GM21825 (cell line): ENCODE results near the gene TDRD6.

Experiments
- ATAC-seq: cut with Tn5 transposase; IDR thresholded peaks from one replicate; pipeline ENCODE4 v1.9.1; 2021; ENCODE audit warnings: mild to moderate bottlenecking, moderate library complexity; ENCODE audit not compliant: unreplicated experiment

Gene TDRD6

GRCh38 chr6:46688117-46688965, 656 bp downstream of the TDRD6 start:
- no peak for ATAC-seq

GRCh38 chr6:46688966-46689335, 1.3 kb downstream of the TDRD6 start:
- no peak for ATAC-seq

GRCh38 chr6:46689657-46690056, 2.0 kb downstream of the TDRD6 start:
- ATAC-seq: no peak

DNA sequence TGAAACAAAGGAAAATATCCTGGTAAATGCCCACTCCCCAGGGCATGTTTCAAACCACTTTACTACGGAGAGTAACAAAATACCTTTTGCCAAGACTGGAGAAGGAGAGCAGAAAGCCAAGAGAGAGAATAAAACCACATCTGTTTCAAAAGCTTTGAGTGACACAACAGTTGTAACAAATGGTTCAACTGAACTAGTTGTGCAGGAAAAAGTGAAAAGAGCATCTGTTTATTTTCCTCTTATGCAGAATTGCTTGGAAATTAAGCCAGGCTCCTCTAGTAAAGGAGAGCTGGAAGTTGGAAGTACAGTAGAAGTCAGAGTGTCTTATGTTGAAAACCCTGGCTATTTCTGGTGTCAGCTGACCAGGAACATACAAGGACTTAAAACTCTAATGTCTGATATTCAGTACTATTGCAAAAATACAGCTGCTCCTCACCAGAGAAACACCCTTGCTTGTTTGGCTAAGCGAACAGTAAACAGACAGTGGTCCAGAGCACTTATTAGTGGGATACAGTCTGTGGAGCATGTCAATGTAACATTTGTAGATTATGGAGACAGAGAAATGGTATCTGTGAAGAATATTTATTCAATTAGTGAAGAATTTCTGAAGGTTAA, 2.6 kb downstream of the TDRD6 start:
- ATAC-seq: no peak

DNA sequence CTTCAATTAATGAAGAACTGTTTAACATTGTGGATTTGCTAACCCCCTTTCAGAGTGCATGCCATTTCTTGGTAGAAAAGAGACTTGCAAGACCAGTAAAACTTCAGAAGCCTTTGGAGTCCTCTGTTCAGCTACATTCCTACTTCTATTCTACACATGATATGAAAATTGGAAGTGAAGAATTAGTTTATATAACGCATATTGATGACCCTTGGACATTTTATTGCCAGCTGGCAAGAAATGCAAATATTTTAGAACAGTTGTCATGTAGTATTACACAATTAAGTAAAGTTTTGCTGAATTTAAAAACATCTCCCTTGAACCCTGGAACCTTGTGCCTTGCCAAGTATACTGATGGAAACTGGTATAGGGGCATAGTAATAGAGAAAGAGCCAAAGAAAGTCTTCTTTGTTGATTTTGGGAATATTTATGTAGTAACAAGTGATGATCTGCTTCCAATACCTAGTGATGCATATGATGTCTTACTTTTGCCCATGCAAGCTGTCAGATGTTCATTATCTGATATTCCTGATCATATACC, 3.3 kb downstream of the TDRD6 start:
- ATAC-seq: no peak

DNA sequence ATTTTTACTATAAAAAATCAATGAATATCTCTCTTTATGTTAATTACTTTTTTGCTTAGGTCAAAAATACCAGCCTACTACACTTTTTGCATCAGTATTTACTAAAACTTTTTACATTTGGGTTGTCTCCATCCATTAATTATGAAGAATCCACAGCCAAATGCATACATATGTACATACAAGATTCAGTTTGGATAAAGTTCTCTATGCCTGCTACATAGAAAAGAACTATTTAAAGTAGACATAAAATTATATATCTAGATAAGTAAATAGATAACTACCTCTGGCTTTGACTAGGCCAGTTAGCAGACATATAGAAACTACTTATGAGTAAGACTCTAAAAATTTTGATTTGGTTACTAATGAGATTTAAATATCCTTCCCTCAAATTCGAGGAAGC, 12.3 kb downstream of the TDRD6 start:
- ATAC-seq: no peak

DNA sequence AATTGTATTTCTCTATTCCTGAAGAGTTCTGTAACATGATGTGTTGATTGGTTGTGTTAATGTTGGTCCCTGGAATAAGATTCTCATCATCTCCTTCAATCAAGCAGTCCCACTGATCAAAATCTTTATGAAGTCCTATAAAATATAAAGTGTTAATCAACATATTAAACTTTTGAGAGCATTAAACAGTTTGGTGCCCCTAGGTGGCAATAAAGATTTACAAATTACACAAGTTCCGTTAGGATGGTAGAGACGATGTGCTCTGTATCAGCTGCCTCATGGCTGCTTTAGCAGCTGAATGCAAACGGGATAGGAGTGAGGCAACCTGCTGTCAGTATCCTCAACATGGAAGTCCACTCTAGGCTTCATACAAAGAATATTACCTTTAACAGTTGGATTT, 16.9 kb downstream of the TDRD6 start:
- ATAC-seq: no peak

DNA sequence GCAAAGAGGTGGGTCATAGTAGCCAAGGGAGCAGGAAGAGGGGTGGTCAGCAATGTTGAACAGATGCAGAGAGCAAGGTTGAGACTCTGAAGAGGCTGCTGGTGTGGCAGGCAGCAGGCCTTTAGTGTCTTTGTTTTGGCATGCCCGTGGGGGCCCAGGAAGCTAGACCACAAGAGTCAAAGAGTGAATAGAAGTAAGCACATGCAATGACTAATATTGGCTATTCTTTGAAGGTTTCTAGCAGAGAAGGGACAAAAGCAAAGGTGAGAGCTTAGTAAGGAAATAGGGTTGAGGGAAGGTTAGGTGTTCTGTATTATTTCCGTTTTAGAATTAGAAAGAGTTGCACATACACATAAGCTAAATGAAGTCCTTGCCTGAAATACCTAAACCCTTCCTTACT, 18.8 kb downstream of the TDRD6 start:
- no peak for ATAC-seq

GRCh38 chr6:46711491-46711890, 23.8 kb downstream of the TDRD6 start:
- ATAC-seq: no peak

DNA sequence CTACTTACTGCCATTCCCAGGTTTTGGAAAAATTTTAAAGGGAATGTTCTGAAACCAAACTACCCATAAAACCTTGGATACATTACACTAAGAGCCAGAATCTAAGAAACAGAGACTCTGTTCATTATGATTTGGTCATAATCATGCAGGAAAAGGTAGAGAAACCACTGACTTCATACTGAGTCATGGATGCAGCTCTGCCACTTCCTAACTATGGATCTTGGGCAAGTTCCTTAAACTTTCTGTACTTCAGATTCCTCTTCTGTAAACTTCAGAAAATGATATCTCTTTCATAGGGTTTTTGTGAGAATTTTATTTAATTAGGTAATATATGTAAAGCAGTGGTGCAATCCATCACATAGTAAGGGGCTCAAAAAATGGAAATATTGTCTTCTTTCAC, 27.5 kb downstream of the TDRD6 start:
- ATAC-seq: no peak

GRCh38 chr6:46719099-46719498, 31.4 kb downstream of the TDRD6 start:
- no peak for ATAC-seq

GRCh38 chr6:46720401-46720800, 32.7 kb downstream of the TDRD6 start:
- no peak for ATAC-seq

- no peak for ATAC-seq
Measured at GRCh38 chr6:46729787-46730326, 42.2 kb downstream of the TDRD6 start.

GRCh38 chr6:46730921-46731461, 43.3 kb downstream of the TDRD6 start:
- ATAC-seq: no peak

GRCh38 chr6:46733341-46733801, 45.7 kb downstream of the TDRD6 start:
- ATAC-seq: no peak

DNA sequence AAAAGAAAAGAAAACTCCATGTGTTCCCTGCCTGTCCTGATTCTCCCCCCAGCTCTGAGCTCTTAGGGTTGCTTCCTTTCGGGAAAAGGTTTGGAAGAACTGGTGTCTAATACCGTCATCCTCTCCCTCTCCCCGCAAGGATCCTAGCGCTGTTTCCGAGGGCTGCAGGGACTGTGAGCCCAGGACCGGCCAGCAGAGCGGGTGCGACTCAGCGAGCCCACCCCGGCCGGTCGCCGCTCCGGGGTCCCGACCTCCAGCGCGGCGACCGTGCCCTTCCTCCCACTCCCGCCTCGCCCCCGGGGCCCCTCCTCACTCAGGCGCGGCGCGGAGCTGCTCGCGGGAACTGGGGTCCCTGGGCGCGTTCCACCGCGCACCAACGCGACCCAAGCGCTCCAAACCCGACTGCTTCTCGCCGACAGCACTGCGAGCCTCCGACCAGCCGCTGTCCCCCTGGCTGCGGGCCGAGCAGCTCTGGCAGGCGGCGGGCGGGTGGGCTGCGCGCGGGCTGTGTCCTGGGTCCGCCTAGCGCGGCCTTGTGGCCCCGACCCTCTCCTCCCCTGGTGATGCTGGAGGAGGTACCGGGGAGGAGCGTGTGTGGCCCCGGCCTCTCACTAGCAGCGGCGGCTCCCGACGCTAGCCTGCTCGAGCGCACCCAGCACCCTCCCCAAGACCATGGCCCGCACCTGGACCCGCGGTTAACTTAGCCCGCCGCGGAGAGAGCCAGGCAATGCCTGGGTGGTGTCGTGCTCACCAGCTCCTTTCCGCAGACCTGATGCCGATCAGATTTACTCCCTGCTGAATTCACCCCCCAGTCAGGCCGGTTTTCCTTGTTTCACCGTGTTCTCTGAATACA, 47.4 kb downstream of the TDRD6 start, which contains the start of gene PLA2G7:
TSS of gene PLA2G7 (minus strand) at position 509 of the 853 bp plus-strand sequence. CDS start 12,484 bp downstream, outside the sequence.
- no peak for ATAC-seq

GRCh38 chr6:46735720-46736031, 48.0 kb downstream of the TDRD6 start:
- no peak for ATAC-seq

DNA sequence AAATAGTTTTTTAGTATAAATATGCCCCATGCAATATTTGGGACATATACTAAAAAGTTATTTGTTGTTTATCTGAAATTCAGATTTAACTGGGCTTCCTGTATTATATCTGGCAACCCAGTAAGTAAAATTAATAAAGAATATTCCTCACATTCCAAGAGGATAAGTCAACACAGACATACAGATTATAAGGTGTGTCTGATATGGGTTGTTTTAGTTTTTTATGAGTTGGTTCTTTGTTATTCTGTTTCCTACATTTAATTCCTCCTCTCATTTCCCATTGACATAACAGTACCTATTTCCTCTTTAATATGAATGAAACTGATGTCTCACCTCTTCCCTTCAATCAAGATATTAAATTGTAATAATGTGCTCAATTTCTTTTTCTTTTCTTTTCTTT, 49.2 kb downstream of the TDRD6 start:
- no peak for ATAC-seq

DNA sequence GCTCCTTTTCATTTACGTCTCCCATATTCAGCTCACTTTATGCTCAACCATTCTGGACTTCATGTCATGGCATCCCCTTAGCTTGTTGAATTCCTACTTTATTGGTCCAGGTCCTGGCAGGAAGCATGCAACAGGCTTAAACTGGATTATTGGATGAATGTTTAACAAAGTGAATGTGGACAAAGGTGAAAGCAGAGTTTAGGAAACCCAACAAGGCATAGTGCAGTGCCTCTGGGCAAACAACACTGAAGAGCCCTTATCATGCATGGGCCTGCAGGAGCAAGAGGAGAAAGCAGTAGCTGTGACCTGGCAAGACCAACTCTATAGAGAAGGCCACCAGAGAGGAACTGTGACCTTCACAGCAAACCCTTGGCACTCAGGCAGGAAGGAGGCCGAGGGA, 53.8 kb downstream of the TDRD6 start:
- no peak for ATAC-seq

- ATAC-seq: no peak
Measured at GRCh38 chr6:46741910-46742309, 54.2 kb downstream of the TDRD6 start.
